Bronchial epithelial cell (primary cell): ENCODE results near the gene GID4. TPM values are rescaled to one million over a fixed set of nuclear protein-coding genes. Genes with fewer than 3 reads are reported as not detected.
A peak's percentile ranks its signal among the peaks of the same experiment; 100 is the strongest.

ENCODE experiments used
- DNase-seq: peaks from one replicate; pipeline ENCODE4 v3.0.0-alpha.2; 2010; ENCODE audit warnings: low read depth
- FAIRE-seq: peaks from 2 replicates; lab custom pipeline; 2011; peaks lifted over from hg19 to GRCh38; lab: Jason Lieb, UNC
- H3K27me3 ChIP-seq: 2 replicates; pipeline ENCODE4 v1.5.1; 2011; ENCODE audit warnings: low read length; ENCODE audit not compliant: control insufficient read depth, insufficient read depth
- H3K36me3 ChIP-seq: 2 replicates; pipeline ENCODE4 v1.5.1; 2011; ENCODE audit warnings: low read length; ENCODE audit not compliant: control insufficient read depth, insufficient read depth
- H3K4me3 ChIP-seq: 2 replicates; pipeline ENCODE4 v1.5.1; 2011; ENCODE audit warnings: mild to moderate bottlenecking, low read depth, low read length, control low read depth
- CTCF ChIP-seq: IDR thresholded peaks from 2 replicates; pipeline ENCODE4 v1.5.1; 2011; ENCODE audit warnings: mild to moderate bottlenecking, moderate library complexity, low read length, control low read depth, inconsistent platforms; ENCODE audit not compliant: insufficient read depth, severe bottlenecking
- total RNA-seq: library from RNA; depleted of rRNA; stranded (reverse); fragments of >200 nt; gene quantifications from 2 replicates; pipeline ENCODE4 v1.2.1, GENCODE V29; 2014

Gene GID4
- total RNA-seq, 1 donor from 2014 or later: 5.3 TPM

GRCh38 chr17:18009609-18010420 is 29.4 kb upstream of the GID4 start:
- no peak for FAIRE-seq
- TF ChIP-seq CTCF: no peak
- no peaks in the 10 kb centered on the region for H3K27me3 ChIP-seq
- DNase-seq: no peak
- no peak overlapping the region for H3K4me3 ChIP-seq
- peaks cover 2% of the 10 kb centered on the region for H3K36me3 ChIP-seq

GRCh38 chr17:18011286-18011685 is 27.9 kb upstream of the GID4 start:
- TF ChIP-seq CTCF: no peak
- DNase-seq: no peak
- Histone ChIP-seq H3K36me3 (peaks cover 5% of the 10 kb centered on the region), H3K4me3 (no peak overlapping the region), H3K27me3 (no peaks in the 10 kb centered on the region)
- no peak for FAIRE-seq

GRCh38 chr17:18014006-18014405 is 25.2 kb upstream of the GID4 start:
- FAIRE-seq: no peak
- no peaks in the 10 kb centered on the region for H3K27me3 ChIP-seq
- TF ChIP-seq CTCF: no peak
- H3K36me3 ChIP-seq: peaks cover 5% of the 10 kb centered on the region
- DNase-seq: no peak
- no peak overlapping the region for H3K4me3 ChIP-seq

GRCh38 chr17:18015593-18015992 is 23.6 kb upstream of the GID4 start:
- H3K36me3 ChIP-seq: peaks cover 7% of the 10 kb centered on the region
- no peak for DNase-seq
- no peak overlapping the region for H3K4me3 ChIP-seq
- no peak for FAIRE-seq
- TF ChIP-seq CTCF: no peak
- H3K27me3 ChIP-seq: no peaks in the 10 kb centered on the region

- no peak for TF ChIP-seq CTCF
- Histone ChIP-seq H3K4me3 (no peak overlapping the region), H3K36me3 (peaks cover 7% of the 10 kb centered on the region), H3K27me3 (no peaks in the 10 kb centered on the region)
- no peak for DNase-seq
- peak; percentile 23 for FAIRE-seq
Measured at GRCh38 chr17:18016426-18016825, 22.8 kb upstream of the GID4 start.
